Calu3 (cell line): ENCODE data around the gene MADCAM1. TPM values are rescaled to one million over a fixed set of nuclear protein-coding genes. Genes with fewer than 3 reads are reported as not detected.

Experiments
- BruUV-seq: library from RNA; stranded (reverse); fragments of 400-500 nt; replicated peaks from 2 replicates; lab custom pipeline; 2021; lab: Mats Ljungman, UMichigan
- CTCF ChIA-PET: fragments of 300-600 bp; sonication (Branson Sonifier 250); formaldehyde crosslinking; loops from one replicate; lab custom pipeline; 2022; ENCODE audit warnings: antibody characterized with exemption; lab: Charles Lee
- DNase-seq: peaks from one replicate; pipeline ENCODE4 v3.0.0; 2022
- H3K27ac Mint-ChIP-seq: one replicate; pipeline ENCODE4 v1.8.0; 2022; ENCODE audit warnings: mixed read lengths; ENCODE audit not compliant: unreplicated experiment
- H3K27me3 Mint-ChIP-seq: one replicate; pipeline ENCODE4 v1.8.0; 2022; ENCODE audit warnings: mixed read lengths; ENCODE audit not compliant: unreplicated experiment
- H3K36me3 Mint-ChIP-seq: one replicate; pipeline ENCODE4 v1.8.0; 2022; ENCODE audit warnings: mild to moderate bottlenecking, moderate library complexity, mixed read lengths; ENCODE audit not compliant: insufficient read depth, unreplicated experiment
- H3K4me1 Mint-ChIP-seq: one replicate; pipeline ENCODE4 v1.8.0; 2022; ENCODE audit warnings: mild to moderate bottlenecking, low read depth, mixed read lengths; ENCODE audit not compliant: unreplicated experiment
- H3K4me3 Mint-ChIP-seq: one replicate; pipeline ENCODE4 v1.8.0; 2022; ENCODE audit warnings: mild to moderate bottlenecking, low read depth, moderate library complexity, mixed read lengths; ENCODE audit not compliant: unreplicated experiment
- H3K9me3 Mint-ChIP-seq: one replicate; pipeline ENCODE4 v1.8.0; 2022; ENCODE audit warnings: low read depth, mixed read lengths; ENCODE audit not compliant: unreplicated experiment
- CTCF ChIP-seq: fragments of 200-600 bp; IDR thresholded peaks from one replicate; pipeline ENCODE4 v1.8.0; 2022; ENCODE audit warnings: antibody characterized with exemption; ENCODE audit not compliant: unreplicated experiment
- intact Hi-C: fragments of 100-400 bp; cut with micrococcal nuclease; formaldehyde crosslinking; loops from one replicate; pipeline ENCODE4 v1.10.0; 2022; ENCODE audit not compliant: unreplicated experiment
- total RNA-seq: library from RNA; stranded (reverse); gene quantifications from 2 replicates; pipeline ENCODE4 v1.2.3, GENCODE V29; 2022

MADCAM1 gene
- total RNA-seq, 1 experiment from 2014 or later, result 0.47 TPM

DNA sequence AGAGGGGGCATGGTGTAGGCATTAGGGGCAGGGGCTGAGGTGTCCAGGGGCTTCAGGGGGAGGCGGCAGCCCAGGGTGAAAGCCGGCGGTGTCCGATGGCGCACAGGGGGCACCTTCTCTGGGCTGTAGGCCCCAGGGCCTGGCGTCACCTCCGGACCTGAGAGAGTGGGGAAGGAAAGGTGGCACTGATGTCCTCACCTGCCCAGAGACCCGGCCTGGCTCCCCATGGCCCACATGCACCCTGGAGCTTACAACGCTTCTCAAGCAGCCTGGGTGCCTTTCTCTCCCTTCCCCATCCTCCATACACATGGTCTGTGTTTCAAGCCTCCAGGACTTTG, 32.1 kb upstream of the MADCAM1 start:
- Mint-ChIP-seq H3K4me1 (no peaks in the 10 kb centered on the region), H3K27me3 (peaks cover 13% of the 10 kb centered on the region), H3K36me3 (peaks cover 23% of the 10 kb centered on the region), H3K27ac (no peak overlapping the region), H3K4me3 (no peak overlapping the region), H3K9me3 (no peaks in the 10 kb centered on the region)
- DNase-seq, result no peak
- no peak for TF ChIP-seq CTCF
- CTCF ChIA-PET, result no interaction called here
- BruUV-seq, result no TSS peak
- intact Hi-C loops, result no loop called here

DNA sequence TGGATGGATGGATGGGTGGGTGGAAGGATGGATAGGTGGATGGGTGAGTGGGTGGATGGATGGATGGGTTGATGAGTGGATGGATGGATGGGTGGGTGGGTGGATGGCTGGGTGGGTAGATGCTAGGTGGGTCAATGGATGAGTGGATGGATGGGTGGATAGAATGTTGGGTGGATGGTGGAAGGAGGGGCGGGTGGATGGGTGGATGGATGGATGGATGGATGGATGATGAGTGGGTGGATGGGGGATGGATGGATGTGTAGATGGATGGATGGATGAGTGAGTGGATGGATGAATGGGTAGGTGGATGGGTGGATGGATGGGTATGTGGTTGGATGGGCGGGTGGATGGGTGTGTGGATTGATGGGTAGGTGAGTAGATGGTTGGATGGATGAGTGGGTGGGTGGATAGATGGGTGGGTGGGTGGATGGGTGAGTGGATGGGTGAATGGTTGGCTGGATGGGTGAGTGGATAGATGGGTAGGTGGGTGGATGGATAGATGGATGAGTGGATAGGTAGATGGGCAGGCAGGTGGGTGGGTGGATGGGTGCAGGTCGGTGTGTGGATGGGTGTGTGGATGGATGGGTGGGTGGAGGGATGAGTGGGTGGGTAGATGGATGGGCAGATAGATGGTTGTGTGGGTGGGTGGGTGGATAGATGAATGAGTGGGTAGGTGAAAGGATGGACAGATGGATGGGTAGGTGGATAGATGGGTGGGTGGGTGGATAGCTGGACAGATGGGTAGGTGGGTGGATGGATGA, 31.1 kb upstream of the MADCAM1 start:
- no peak for TF ChIP-seq CTCF
- intact Hi-C loops, result no loop called here
- no peak for DNase-seq
- no peak overlapping the region for H3K4me3 Mint-ChIP-seq
- H3K9me3 Mint-ChIP-seq, result no peaks in the 10 kb centered on the region
- H3K27ac Mint-ChIP-seq, result no peak overlapping the region
- H3K36me3 Mint-ChIP-seq, result peaks cover 15% of the 10 kb centered on the region
- BruUV-seq, result no TSS peak
- H3K27me3 Mint-ChIP-seq, result peaks cover 13% of the 10 kb centered on the region
- CTCF ChIA-PET, result no interaction called here
- no peaks in the 10 kb centered on the region for H3K4me1 Mint-ChIP-seq

DNA sequence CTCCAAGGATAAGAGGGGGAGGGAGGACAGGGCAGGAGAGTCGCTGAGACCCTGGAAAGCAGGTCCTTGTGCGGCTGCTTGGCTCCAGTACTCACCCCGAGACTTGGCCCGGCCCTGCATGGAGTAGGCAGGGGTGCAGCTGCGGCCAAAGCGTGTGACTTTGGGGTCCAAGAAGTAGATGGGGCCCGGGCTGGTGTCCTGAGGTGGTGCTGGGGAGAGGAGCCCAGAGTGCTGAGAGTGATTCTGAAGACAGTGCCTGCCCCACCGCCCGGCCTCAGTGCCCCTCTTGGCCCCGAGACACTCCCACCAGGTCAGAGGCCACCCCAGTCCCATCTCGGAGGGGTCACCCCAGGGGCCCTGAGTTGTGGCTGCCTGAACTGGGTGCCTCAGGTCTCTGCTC, 28.7 kb upstream of the MADCAM1 start:
- no peak for DNase-seq
- Mint-ChIP-seq H3K27me3 (peaks cover 13% of the 10 kb centered on the region), H3K36me3 (peaks cover 3% of the 10 kb centered on the region), H3K4me1 (no peaks in the 10 kb centered on the region), H3K9me3 (no peaks in the 10 kb centered on the region), H3K27ac (no peak overlapping the region), H3K4me3 (no peak overlapping the region)
- no TSS peak for BruUV-seq
- intact Hi-C loops, result no loop called here
- TF ChIP-seq CTCF, result no peak
- CTCF ChIA-PET, result interaction anchor here (0.5 kb wide), 1 partner anchor 11 kb away, joined by 8 read pairs; no protein-coding TSS in a partner anchor

GRCh38 chr19:468587-469256, 27.6 kb upstream of the MADCAM1 start:
- intact Hi-C loops, result no loop called here
- Mint-ChIP-seq H3K36me3 (no peaks in the 10 kb centered on the region), H3K4me1 (no peaks in the 10 kb centered on the region), H3K4me3 (no peak overlapping the region), H3K27ac (no peak overlapping the region), H3K9me3 (no peaks in the 10 kb centered on the region), H3K27me3 (peaks cover 13% of the 10 kb centered on the region)
- no TSS peak for BruUV-seq
- no peak for TF ChIP-seq CTCF
- DNase-seq, result no peak
- CTCF ChIA-PET, result no interaction called here
